HepG2 (cell line): ENCODE data around the gene MAN1B1. TPM values are rescaled to one million over a fixed set of nuclear protein-coding genes. Genes with fewer than 3 reads are reported as not detected.

ENCODE experiments used
- HES4 ChIP-seq: sonication (generic); formaldehyde crosslinking; IDR thresholded peaks from 2 replicates; pipeline ENCODE4 v1.9.0; 2021; ENCODE audit warnings: mild to moderate bottlenecking, missing genetic modification reagents, borderline replicate concordance
- ISL2 ChIP-seq: sonication (generic); formaldehyde crosslinking; IDR thresholded peaks from 2 replicates; pipeline ENCODE4 v1.5.0; 2020; ENCODE audit warnings: missing genetic modification reagents
- KLF13 ChIP-seq: sonication (generic); formaldehyde crosslinking; IDR thresholded peaks from 2 replicates; pipeline ENCODE4 v1.4.0; 2020; ENCODE audit warnings: mild to moderate bottlenecking, missing genetic modification reagents
- NAIF1 ChIP-seq: sonication (generic); formaldehyde crosslinking; IDR thresholded peaks from 2 replicates; pipeline ENCODE4 v1.5.0; 2020; ENCODE audit warnings: mild to moderate bottlenecking, missing genetic modification reagents, borderline replicate concordance
- TAF1 ChIP-seq: sonication (generic); formaldehyde crosslinking; IDR thresholded peaks from 2 replicates; pipeline ENCODE4 v1.4.0; 2020; ENCODE audit warnings: missing genetic modification reagents
- TOPORS ChIP-seq: sonication (generic); formaldehyde crosslinking; IDR thresholded peaks from 2 replicates; pipeline ENCODE4 v1.8.0; 2023; ENCODE audit warnings: mild to moderate bottlenecking, missing genetic modification reagents
- YEATS2 ChIP-seq: sonication (generic); formaldehyde crosslinking; IDR thresholded peaks from 2 replicates; pipeline ENCODE4 v1.4.0; 2020; ENCODE audit warnings: missing genetic modification reagents, borderline replicate concordance
- YY1 ChIP-seq: IDR thresholded peaks from 2 replicates; pipeline ENCODE4 v1.6.1; 2011; ENCODE audit warnings: low read length, low read depth, moderate library complexity, mild to moderate bottlenecking; ENCODE audit not compliant: insufficient read depth, insufficient replicate concordance
- ZNF10 ChIP-seq: sonication (generic); formaldehyde crosslinking; IDR thresholded peaks from 2 replicates; pipeline ENCODE4 v1.4.0; 2020; ENCODE audit warnings: mild to moderate bottlenecking, low read depth, missing genetic modification reagents, borderline replicate concordance
- ZNF160 ChIP-seq: sonication (generic); formaldehyde crosslinking; IDR thresholded peaks from 2 replicates; pipeline ENCODE4 v1.8.0; 2022; ENCODE audit warnings: mild to moderate bottlenecking, inconsistent platforms, missing genetic modification reagents
- ZNF263 ChIP-seq: sonication (generic); formaldehyde crosslinking; IDR thresholded peaks from 2 replicates; pipeline ENCODE4 v1.4.0; 2020; ENCODE audit warnings: missing genetic modification reagents
- ZNF703 ChIP-seq: sonication (generic); formaldehyde crosslinking; IDR thresholded peaks from 2 replicates; pipeline ENCODE4 v1.5.1; 2020; ENCODE audit warnings: missing genetic modification reagents, mild to moderate bottlenecking, moderate library complexity, borderline replicate concordance
- ZNF777 ChIP-seq: sonication (generic); formaldehyde crosslinking; IDR thresholded peaks from 2 replicates; pipeline ENCODE4 v1.4.0; 2020; ENCODE audit warnings: missing genetic modification reagents
- polyA plus RNA-seq, 8 experiments: library from polyadenylated mRNA; depleted of rRNA in 3 of 8; stranded (reverse) in 7 of 8; unstranded in 1 of 8; fragments of >200 nt; fragmentation: Illumina TruSeq in 4 of 8; extraction: Trizol in 4 of 8; gene quantifications; 2 replicates each; pipeline versions ENCODE4 v1.2.1 to v1.2.3, GENCODE V29; 2011 to 2016; ENCODE audit warnings: low read depth in 4 of 8, missing spikeins in 1 of 8, mixed read lengths in 1 of 8; ENCODE audit not compliant: insufficient read depth in 1 of 8
- total RNA-seq, 5 experiments: library from RNA; depleted of rRNA; stranded (reverse); fragments of >200 nt; fragmentation: Illumina TruSeq; extraction: Trizol; gene quantifications; 2 replicates each; pipeline ENCODE4 v1.2.3, GENCODE V29; 2016; ENCODE audit warnings: low read depth in 1 of 5
- TF ChIP-seq, protein P1 (sequence below): sonication (generic); formaldehyde crosslinking; IDR thresholded peaks from 2 replicates; pipeline ENCODE4 v1.4.0; 2020; ENCODE audit warnings: missing genetic modification reagents
- TF ChIP-seq, protein P2 (sequence below): sonication (generic); formaldehyde crosslinking; IDR thresholded peaks from 2 replicates; pipeline ENCODE4 v1.8.1; 2023; ENCODE audit warnings: mild to moderate bottlenecking, missing genetic modification reagents
- TF ChIP-seq, protein P3 (sequence below): sonication (generic); formaldehyde crosslinking; IDR thresholded peaks from 2 replicates; pipeline ENCODE4 v1.5.0; 2020; ENCODE audit warnings: mild to moderate bottlenecking, missing genetic modification reagents
- TF ChIP-seq, protein P4 (sequence below), 2 experiments: sonication (generic) in 1 of 2; formaldehyde crosslinking in 1 of 2; IDR thresholded peaks; 2 replicates each; pipeline versions ENCODE4 v1.4.0 to v1.6.1; 2018 to 2020; ENCODE audit warnings: missing genetic modification reagents in 2 of 2, borderline replicate concordance in 1 of 2, low read depth in 1 of 2, mild to moderate bottlenecking in 1 of 2, missing biosample characterization in 1 of 2
- TF ChIP-seq, protein P5 (sequence below): fragments of 450-650 bp; IDR thresholded peaks from 2 replicates; pipeline ENCODE4 v1.6.1; 2016
- TF ChIP-seq, protein P6 (sequence below): sonication (generic); formaldehyde crosslinking; IDR thresholded peaks from 2 replicates; pipeline ENCODE4 v1.4.0; 2020; ENCODE audit warnings: missing genetic modification reagents, low read depth, mild to moderate bottlenecking, borderline replicate concordance

MAN1B1 gene
- total and polyA plus RNA-seq, 2 of the 13 experiments (the other 11 are each of a cell fraction or from before 2014, with no cell fraction given), result 48.9 to 59.5 TPM

DNA sequence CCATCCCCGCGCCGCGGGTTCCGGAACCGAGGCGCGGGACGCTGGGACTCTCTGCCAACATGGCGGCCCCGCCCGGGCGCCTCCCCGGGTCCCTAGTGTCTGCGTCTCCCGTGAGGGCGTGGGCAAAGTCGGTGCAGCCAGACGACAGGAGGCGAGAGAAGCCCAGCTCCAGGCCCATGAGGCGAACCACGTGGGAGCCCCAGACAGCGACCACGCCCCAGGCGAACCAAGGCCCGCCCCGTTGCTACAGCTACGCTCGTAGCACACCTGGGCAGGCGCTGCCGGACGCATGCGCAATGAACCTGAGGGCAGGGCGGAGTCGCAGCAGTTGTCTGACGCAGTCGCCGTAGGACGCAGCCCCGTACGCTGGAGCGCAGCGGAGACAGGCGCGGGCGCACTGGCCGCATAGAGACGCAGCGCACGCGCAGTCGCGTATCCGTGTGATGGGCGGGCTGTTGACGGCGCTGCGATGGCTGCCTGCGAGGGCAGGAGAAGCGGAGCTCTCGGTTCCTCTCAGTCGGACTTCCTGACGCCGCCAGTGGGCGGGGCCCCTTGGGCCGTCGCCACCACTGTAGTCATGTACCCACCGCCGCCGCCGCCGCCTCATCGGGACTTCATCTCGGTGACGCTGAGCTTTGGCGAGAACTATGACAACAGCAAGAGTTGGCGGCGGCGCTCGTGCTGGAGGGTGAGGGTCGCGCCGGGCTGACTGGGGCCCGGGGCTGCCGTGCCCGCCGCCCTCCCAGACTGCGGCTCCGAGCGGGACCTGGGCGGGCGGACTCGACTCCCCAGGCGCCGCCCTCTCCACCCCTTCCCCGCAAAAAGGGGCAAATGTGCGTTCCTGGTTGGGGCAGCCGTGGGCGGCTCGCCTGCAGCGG lies at the start of gene MAN1B1 (continued):
- TF ChIP-seq KLF13 (CRISPR knock-in tag) (no peak), YEATS2 (CRISPR knock-in tag) (peak; percentile 78; the same call in 1 of the 2 replicates), YY1 (peak; percentile 90), ZNF263 (CRISPR knock-in tag) (no peak; the same call in 1 of the 2 replicates), TAF1 (CRISPR knock-in tag) (peak; percentile 94), ZNF703 (CRISPR knock-in tag) (peak; percentile 8; the same call in 1 of the 2 replicates), ZNF160 (CRISPR knock-in tag) (no peak), HES4 (CRISPR knock-in tag) (peak; percentile 61; the same call in 1 of the 2 replicates), TOPORS (CRISPR knock-in tag) (peak; percentile 31; the same call in 1 of the 2 replicates), ISL2 (CRISPR knock-in tag) (0 out of 2 replicates have a peak, but pooled peaks have one; percentile 8), NAIF1 (peak; percentile 100), ZNF10 (CRISPR knock-in tag) (no peak), ZNF777 (CRISPR knock-in tag) (no peak; the same call in 1 of the 2 replicates)
- TF ChIP-seq, protein P1, sequence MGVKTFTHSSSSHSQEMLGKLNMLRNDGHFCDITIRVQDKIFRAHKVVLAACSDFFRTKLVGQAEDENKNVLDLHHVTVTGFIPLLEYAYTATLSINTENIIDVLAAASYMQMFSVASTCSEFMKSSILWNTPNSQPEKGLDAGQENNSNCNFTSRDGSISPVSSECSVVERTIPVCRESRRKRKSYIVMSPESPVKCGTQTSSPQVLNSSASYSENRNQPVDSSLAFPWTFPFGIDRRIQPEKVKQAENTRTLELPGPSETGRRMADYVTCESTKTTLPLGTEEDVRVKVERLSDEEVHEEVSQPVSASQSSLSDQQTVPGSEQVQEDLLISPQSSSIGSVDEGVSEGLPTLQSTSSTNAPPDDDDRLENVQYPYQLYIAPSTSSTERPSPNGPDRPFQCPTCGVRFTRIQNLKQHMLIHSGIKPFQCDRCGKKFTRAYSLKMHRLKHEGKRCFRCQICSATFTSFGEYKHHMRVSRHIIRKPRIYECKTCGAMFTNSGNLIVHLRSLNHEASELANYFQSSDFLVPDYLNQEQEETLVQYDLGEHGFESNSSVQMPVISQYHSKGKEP (CRISPR knock-in tag), result no peak
- TF ChIP-seq, protein P2, sequence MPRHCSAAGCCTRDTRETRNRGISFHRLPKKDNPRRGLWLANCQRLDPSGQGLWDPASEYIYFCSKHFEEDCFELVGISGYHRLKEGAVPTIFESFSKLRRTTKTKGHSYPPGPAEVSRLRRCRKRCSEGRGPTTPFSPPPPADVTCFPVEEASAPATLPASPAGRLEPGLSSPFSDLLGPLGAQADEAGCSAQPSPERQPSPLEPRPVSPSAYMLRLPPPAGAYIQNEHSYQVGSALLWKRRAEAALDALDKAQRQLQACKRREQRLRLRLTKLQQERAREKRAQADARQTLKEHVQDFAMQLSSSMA (CRISPR knock-in tag), result 0 out of 2 replicates have a peak, but pooled peaks have one; percentile 51
- TF ChIP-seq, protein P3, sequence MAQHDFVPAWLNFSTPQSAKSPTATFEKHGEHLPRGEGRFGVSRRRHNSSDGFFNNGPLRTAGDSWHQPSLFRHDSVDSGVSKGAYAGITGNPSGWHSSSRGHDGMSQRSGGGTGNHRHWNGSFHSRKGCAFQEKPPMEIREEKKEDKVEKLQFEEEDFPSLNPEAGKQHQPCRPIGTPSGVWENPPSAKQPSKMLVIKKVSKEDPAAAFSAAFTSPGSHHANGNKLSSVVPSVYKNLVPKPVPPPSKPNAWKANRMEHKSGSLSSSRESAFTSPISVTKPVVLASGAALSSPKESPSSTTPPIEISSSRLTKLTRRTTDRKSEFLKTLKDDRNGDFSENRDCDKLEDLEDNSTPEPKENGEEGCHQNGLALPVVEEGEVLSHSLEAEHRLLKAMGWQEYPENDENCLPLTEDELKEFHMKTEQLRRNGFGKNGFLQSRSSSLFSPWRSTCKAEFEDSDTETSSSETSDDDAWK (CRISPR knock-in tag), result no peak
- TF ChIP-seq, protein P4, sequence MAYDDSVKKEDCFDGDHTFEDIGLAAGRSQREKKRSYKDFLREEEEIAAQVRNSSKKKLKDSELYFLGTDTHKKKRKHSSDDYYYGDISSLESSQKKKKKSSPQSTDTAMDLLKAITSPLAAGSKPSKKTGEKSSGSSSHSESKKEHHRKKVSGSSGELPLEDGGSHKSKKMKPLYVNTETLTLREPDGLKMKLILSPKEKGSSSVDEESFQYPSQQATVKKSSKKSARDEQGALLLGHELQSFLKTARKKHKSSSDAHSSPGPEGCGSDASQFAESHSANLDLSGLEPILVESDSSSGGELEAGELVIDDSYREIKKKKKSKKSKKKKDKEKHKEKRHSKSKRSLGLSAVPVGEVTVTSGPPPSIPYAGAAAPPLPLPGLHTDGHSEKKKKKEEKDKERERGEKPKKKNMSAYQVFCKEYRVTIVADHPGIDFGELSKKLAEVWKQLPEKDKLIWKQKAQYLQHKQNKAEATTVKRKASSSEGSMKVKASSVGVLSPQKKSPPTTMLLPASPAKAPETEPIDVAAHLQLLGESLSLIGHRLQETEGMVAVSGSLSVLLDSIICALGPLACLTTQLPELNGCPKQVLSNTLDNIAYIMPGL (CRISPR knock-in tag; IDR thresholded peaks at IDR 0.05; ENCODE audit: borderline replicate concordance in 1 of 2, low read depth in 1 of 2), result peak; percentile 28 to 65; a peak in 3 of 4 replicates
- TF ChIP-seq, protein P5, sequence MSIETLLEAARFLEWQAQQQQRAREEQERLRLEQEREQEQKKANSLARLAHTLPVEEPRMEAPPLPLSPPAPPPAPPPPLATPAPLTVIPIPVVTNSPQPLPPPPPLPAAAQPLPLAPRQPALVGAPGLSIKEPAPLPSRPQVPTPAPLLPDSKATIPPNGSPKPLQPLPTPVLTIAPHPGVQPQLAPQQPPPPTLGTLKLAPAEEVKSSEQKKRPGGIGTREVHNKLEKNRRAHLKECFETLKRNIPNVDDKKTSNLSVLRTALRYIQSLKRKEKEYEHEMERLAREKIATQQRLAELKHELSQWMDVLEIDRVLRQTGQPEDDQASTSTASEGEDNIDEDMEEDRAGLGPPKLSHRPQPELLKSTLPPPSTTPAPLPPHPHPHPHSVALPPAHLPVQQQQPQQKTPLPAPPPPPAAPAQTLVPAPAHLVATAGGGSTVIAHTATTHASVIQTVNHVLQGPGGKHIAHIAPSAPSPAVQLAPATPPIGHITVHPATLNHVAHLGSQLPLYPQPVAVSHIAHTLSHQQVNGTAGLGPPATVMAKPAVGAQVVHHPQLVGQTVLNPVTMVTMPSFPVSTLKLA, result peak; percentile 95
- TF ChIP-seq, protein P6, sequence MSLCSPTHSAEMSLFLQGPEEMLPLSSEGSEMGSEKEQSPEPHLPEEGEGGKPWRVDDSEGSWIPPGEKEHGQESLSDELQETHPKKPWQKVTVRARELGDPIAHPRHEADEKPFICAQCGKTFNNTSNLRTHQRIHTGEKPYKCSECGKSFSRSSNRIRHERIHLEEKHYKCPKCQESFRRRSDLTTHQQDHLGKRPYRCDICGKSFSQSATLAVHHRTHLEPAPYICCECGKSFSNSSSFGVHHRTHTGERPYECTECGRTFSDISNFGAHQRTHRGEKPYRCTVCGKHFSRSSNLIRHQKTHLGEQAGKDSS (CRISPR knock-in tag), result no peak
